Hepatic stellate cell (primary cell): ENCODE measurements around the gene SPEG.

ENCODE experiments used
- DNase-seq: peaks from one replicate; pipeline ENCODE4 v3.0.0; 2011; ENCODE audit warnings: low spot score

Gene SPEG

GRCh38 chr2:219514196-219514761, 79.6 kb downstream of the SPEG start, which contains the start of gene ASIC4:
Gene ASIC4, plus strand, starts transcription at chr2:219514482. Its CDS starts 243 bp downstream, at chr2:219514725.
- DNase-seq = peak; percentile 66

- DNase-seq = no peak
These were observed 80.2 kb downstream of the SPEG start for GRCh38 chr2:219514836-219515235.

DNA sequence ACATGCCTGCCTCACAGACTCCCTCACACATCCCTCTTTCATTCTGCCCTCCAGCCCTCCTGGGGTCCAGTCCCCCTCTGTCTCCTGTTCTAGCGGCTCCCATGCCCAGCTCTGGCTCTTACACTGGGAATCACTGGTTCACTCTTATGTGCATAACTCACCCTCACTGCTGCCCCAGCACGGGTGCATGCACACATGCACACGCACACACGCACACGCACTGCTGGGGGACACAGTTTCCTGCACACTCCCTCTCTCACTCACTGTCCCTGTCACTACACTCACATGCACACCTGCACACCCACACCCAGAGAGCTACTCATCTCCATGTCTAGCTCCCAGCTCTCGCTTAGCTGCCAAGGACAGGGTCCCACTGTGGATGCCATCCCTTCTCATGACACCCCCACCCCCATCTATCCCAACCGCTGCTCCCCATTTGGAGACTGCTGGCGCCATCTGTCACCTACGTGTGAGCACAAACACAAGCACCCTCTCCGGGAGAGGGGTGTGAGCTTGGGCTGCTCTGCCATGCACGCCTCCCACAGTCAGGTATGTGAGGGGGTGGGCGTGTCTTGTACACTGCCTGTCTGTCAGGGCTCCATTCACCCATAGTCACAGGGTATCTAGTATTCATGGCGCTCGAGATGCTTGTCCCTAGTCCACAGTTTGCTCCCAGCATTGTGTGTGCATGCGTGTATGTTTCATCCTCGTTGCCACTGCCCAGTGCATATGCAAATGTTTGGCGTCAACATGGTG, 81.4 kb downstream of the SPEG start:
- no peak for DNase-seq

GRCh38 chr2:219516888-219517287, 82.2 kb downstream of the SPEG start:
- no peak for DNase-seq

- DNase-seq = no peak
These were observed 83.5 kb downstream of the SPEG start for GRCh38 chr2:219517954-219518778.

- no peak for DNase-seq
These were observed 84.9 kb downstream of the SPEG start for GRCh38 chr2:219519526-219519916.

DNA sequence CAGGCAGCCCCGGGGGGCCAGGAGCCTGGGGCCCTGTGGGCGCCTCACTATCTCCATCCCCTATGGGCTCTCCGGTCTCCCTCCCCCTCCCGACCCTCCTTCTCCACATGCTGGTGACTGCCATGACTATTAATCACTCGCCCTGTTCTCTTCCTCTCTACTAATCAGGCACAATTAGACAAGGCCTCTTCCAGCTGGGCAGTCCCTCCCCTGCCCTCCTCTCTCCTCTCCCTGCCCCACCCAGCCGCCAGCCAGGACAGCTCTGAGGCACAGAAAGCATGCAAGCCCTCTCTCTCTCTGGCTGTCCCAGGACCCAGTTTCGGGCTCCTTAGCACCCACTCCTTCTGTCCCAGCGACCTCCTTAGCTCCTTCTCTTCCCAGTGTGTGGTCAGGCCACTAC, 85.4 kb downstream of the SPEG start:
- DNase-seq = no peak

DNA sequence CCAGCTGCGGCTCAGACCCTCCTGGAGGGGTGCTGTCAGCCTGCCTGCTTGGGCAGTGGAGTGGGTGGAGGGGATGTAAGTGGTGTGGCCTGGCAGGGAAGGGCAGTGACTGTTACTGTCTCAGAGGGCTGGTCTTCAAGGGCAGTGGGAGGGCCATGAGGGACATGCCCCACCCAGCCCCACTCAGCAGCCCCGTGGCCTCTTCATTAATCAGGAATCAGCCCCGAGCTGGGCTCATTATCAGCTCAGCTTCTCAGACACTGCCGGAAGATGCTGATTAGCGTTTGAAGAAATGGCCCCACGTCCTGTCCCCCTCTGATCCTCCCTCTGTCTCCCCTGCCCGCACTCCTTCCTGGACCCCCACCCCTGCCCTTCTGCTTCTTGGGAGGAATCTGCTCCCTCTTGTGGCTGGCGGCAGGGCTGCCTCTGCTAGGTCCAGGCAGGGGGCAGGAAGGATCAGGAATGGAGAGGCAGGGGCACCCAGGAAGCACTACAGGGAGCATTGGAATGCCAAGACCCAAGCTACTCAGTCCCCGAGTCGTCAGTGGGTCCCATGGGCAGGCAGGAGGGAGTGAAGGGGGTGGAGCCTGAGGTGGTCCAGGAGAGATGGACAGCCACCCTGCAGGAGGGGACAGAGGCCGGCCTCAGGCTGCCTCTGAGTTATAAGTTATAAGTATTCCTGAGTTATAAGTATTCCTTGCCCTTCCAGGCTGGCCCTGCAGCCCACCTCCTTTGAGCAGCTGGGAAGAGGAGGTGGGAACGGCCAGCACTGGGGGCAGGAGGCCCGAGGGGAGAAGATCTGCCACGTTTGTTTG, 86.6 kb downstream of the SPEG start:
- DNase-seq = peak; percentile 82

DNA sequence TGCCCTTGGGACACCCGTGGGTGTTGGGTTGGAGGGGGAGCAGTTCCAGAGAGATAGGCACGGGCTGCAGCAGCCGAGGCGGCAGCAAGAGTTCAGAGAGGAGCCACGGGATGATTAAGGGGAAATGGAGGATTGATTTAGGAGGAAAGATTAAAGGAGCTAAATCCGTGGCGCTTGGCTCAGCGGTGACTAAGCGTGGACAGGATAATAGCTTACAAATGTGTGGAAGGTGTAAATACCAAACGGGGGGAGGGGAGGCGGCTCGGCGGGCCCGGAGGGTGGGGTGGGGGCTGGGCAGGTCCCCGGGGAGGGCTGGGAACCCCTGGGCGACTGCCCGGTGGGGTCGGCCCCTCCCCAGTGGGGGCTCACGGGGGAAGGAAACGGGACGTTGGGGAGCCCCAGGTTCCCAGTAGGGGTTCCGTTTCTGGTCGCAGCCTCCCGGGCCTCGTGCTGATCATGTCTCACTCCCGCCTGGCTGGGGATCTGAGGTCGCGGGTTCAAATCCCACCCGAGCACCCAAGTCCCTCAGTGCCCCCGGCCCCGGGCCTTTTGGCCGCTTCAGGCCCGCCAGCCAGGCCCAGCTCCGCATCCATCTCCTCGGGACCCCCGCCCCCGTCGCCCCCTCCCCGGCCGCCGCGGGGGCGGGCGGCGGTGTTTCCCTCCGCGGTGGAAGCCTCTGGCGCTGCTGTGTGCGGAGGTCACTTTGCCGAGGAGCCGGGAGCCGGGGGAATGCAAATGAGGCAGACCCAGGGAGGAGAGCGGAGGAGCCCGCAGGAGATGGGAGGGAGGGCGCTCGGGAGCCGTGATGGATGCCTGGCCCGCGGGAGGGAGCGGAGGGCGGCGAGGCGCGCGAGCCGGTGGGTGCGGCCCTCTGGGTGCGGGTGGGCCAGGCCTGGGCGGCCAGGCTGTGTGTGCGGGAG, 87.7 kb downstream of the SPEG start:
- peak; percentile 78 for DNase-seq

- DNase-seq = no peak
These were observed 88.5 kb downstream of the SPEG start for GRCh38 chr2:219523031-219523671.

DNA sequence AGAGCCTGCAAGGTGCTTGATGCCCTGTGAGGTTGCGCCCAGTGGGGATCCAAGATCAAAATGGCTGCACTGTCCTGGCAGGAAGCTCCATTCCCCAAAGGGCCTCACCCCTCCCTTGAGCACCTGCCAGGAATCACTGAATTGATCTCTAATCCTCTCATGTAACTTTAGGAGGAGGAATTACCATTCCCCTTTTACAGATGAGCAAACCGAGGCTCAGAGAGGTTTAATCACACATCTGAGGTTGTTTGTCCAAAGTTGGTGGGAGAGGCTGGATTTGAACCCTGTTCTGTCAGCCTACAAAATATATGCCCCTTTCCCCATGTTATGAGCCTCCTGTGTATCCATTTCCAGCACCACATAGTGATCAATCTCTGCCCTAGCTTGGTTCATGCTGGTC, 90.2 kb downstream of the SPEG start:
- no peak for DNase-seq

- no peak for DNase-seq
These were observed 91.0 kb downstream of the SPEG start for GRCh38 chr2:219525533-219526232.

- no peak for DNase-seq
These were observed 91.9 kb downstream of the SPEG start for GRCh38 chr2:219526320-219527075.

- DNase-seq = no peak
These were observed 92.4 kb downstream of the SPEG start for GRCh38 chr2:219527076-219527394.

DNA sequence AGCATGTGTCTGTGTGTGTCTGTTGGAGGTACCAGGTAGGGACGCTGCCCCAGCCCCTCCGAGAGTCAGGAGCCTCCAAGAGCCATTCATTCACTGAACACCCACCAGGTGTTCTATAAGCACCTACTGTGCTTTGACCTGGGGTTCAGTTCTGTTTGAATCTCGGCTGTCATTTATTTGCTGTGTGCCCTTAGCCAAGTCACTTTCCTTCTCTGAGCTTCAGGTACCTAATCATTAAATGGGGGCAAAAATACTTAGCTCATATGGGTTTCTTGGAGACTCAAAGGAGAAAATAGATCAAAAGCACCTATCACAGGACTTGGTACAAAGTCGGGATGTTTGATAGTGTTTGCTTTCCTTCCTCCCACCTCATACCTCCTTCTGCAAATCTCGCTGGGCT, 92.8 kb downstream of the SPEG start:
- DNase-seq = no peak

GRCh38 chr2:219530048-219530963, 95.7 kb downstream of the SPEG start:
- DNase-seq = peak; percentile 98

GRCh38 chr2:219531639-219532377, 97.2 kb downstream of the SPEG start:
- no peak for DNase-seq

- DNase-seq = no peak
These were observed 97.7 kb downstream of the SPEG start for GRCh38 chr2:219532378-219532649.
